Activated CD4-positive, alpha-beta T cell treated with anti-CD3 and anti-CD28 coated beads, Interleukin-2, amount 50 U/mL, for 48 hours (primary cell): Measurements from ENCODE around the gene WDR18.
A peak's percentile ranks its signal among the peaks of the same experiment; 100 is the strongest.
"Not testable (repeated sequence)": the region's sequence is repeated elsewhere in the genome, so short reads cannot be mapped to it uniquely, and the experiment has no call there.

Experiments used
- DNase-seq, 2 experiments: peaks; one replicate each; pipeline ENCODE4 v3.0.0-alpha.2; 2020

WDR18 gene

GRCh38 chr19:1023883-1024188 lies 39.7 kb downstream of the WDR18 start:
- DNase-seq = not testable (repeated sequence)

- DNase-seq = not testable (repeated sequence)
Observed at GRCh38 chr19:1025080-1025479, 40.9 kb downstream of the WDR18 start.

- peak; percentile 74 to 79 for DNase-seq
Observed at GRCh38 chr19:1025960-1026782, 42.0 kb downstream of the WDR18 start, which contains the start of gene CNN2. Gene CNN2, plus strand, starts transcription at chr19:1026608. Its CDS starts 54 bp downstream, at chr19:1026662.

GRCh38 chr19:1026783-1027649 lies 42.9 kb downstream of the WDR18 start:
- peak; percentile 36 to 55 for DNase-seq

GRCh38 chr19:1027650-1028061 lies 43.5 kb downstream of the WDR18 start:
- no peak for DNase-seq

- peak; percentile 61 to 65 for DNase-seq
Observed at GRCh38 chr19:1028062-1028926, 44.1 kb downstream of the WDR18 start.

DNA sequence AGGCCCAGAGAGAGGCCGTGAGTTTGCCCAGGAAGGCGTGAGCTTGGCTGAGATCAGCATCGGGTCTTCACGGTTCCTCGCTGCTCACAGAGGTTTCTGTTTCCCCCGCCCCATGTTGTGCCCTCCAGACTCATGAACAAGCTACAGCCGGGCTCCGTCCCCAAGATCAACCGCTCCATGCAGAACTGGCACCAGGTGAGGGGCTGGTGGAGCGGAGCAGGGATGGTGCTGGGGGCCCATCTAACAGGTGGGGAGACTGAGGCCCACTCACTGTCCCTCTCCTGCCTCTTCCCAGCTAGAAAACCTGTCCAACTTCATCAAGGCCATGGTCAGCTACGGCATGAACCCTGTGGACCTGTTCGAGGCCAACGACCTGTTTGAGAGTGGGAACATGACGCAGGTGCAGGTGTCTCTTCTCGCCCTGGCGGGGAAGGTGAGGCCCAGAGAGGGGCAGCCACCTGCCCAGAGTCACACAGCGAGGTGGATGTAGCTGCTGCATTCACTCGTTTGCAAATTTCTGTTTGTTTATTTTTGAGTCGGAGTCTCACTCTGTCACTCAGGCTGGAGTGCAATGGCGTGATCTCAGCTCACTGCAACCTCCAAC lies 48.2 kb downstream of the WDR18 start:
- DNase-seq = no peak

- no peak for DNase-seq
Observed at GRCh38 chr19:1035998-1036621, 52.0 kb downstream of the WDR18 start.

- no peak for DNase-seq
Observed at GRCh38 chr19:1037621-1038064, 53.5 kb downstream of the WDR18 start.

- no peak for DNase-seq
Observed at GRCh38 chr19:1038978-1039645, 55.0 kb downstream of the WDR18 start.

- DNase-seq = peak; percentile 100
Observed at GRCh38 chr19:1039646-1040475, 55.7 kb downstream of the WDR18 start, which contains the start of gene ABCA7. Gene ABCA7, plus strand, starts transcription at chr19:1040107. Its CDS starts 1,255 bp downstream, at chr19:1041362.

DNA sequence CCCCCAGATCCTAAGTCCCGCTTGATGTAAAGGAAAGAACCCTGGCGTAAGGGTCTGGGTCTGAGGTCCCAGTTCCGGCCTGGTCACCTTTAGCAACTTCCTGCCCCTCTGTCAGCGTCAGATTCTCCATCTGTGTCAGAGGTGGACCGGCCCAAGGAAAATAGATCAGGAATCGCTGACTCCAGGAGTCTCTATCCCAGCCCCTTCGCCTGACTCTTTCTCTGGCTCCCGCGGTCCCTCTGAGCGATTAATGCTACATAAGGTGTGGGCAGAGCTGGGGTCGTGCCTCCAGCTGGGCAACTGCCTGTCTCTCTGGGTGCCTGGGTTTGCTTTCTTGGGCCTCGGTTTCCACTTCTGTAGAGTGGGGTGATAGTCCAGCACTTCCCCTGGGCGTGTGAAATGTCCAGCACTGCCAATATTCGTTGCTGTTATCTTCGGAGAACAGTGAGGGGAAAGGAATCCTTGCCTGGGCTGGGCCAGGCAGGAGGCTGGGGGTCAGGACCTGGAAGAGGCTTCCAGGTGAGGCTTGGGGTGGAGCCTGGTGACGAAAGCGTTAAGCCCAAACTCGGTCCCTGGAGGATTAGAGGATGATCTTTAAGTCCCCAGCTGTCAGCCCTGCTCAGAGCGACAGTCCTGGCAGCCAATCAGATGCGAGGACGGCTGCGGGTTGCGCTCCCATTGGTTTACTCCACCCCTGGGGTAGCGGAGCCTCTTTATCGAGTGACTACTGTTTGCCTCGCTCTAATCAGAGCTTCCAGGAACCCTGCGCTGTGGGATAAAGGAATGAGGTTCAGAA lies 56.5 kb downstream of the WDR18 start:
- peak; percentile 93 to 95 for DNase-seq

- no peak for DNase-seq
Observed at GRCh38 chr19:1041272-1041834, 57.2 kb downstream of the WDR18 start.

- no peak for DNase-seq
Observed at GRCh38 chr19:1041835-1042685, 57.9 kb downstream of the WDR18 start.

GRCh38 chr19:1042689-1043511 lies 58.8 kb downstream of the WDR18 start:
- no peak for DNase-seq
